K562 (cell line): ENCODE measurements around the gene FTSJ1. TPM values are rescaled to one million over a fixed set of nuclear protein-coding genes. Genes with fewer than 3 reads are reported as not detected.

ENCODE experiments used
- ELF4 ChIP-seq: fragments of 450-650 bp; formaldehyde crosslinking; IDR thresholded peaks from 2 replicates; pipeline ENCODE4 v1.4.0; 2022; ENCODE audit warnings: missing genetic modification characterization
- ETS1 ChIP-seq: conservative IDR thresholded peaks from 2 replicates; pipeline ENCODE4 v1.6.1; 2011; ENCODE audit warnings: low read depth, mild to moderate bottlenecking, low read length; ENCODE audit not compliant: control insufficient read depth
- HDAC8 ChIP-seq: fragments of 450-650 bp; IDR thresholded peaks from 2 replicates; pipeline ENCODE4 v1.6.1; 2016; ENCODE audit warnings: mild to moderate bottlenecking, missing genetic modification characterization, moderate library complexity, missing compliant biosample characterization
- HNRNPL ChIP-seq: fragments of 200-400 bp; formaldehyde crosslinking; IDR thresholded peaks from 2 replicates; pipeline ENCODE4 v1.6.1; 2017; ENCODE audit warnings: low read depth, mild to moderate bottlenecking, low read length
- MTA3 ChIP-seq: fragments of 450-650 bp; formaldehyde crosslinking; IDR thresholded peaks from 2 replicates; pipeline ENCODE4 v1.6.1; 2017; ENCODE audit warnings: mild to moderate bottlenecking, borderline replicate concordance
- RFX1 ChIP-seq: fragments of 450-650 bp; IDR thresholded peaks from 2 replicates; pipeline ENCODE4 v1.6.1; 2016; ENCODE audit warnings: mild to moderate bottlenecking, moderate library complexity
- SMARCB1 ChIP-seq: IDR thresholded peaks from 2 replicates; pipeline ENCODE4 v1.6.1; 2011; ENCODE audit warnings: improper control_type of control experiment, low read depth; ENCODE audit not compliant: insufficient read length
- SRSF1 ChIP-seq: fragments of 200-400 bp; formaldehyde crosslinking; IDR thresholded peaks from 2 replicates; pipeline ENCODE4 v1.6.1; 2017; ENCODE audit warnings: mild to moderate bottlenecking, low read depth, low read length, moderate library complexity
- STAT5B ChIP-seq: fragments of 250-450 bp; sonication (Bioruptor Pico); IDR thresholded peaks from 2 replicates; pipeline ENCODE4 v1.8.0; 2021; ENCODE audit warnings: mild to moderate bottlenecking, inconsistent platforms
- THRAP3 ChIP-seq: fragments of 450-650 bp; IDR thresholded peaks from 2 replicates; pipeline ENCODE4 v1.6.1; 2016; ENCODE audit warnings: mild to moderate bottlenecking, inconsistent platforms, borderline replicate concordance
- ZBTB1 ChIP-seq: sonication (generic); formaldehyde crosslinking; IDR thresholded peaks from 2 replicates; pipeline ENCODE4 v1.8.1; 2023; ENCODE audit warnings: missing genetic modification reagents, low read depth, mild to moderate bottlenecking, borderline replicate concordance
- ZNF175 ChIP-seq: fragments of 200-800 bp; sonication (Bioruptor generic); IDR thresholded peaks from 2 replicates; pipeline ENCODE4 v1.6.1; 2016; ENCODE audit warnings: low read depth, mild to moderate bottlenecking, missing genetic modification characterization, missing compliant biosample characterization
- ZNF212 ChIP-seq: fragments of 450-650 bp; formaldehyde crosslinking; IDR thresholded peaks from 2 replicates; pipeline ENCODE4 v1.4.0; 2020; ENCODE audit warnings: mild to moderate bottlenecking
- ZNF324 ChIP-seq: fragments of 250-450 bp; sonication (Bioruptor Pico); IDR thresholded peaks from 2 replicates; pipeline ENCODE4 v1.4.0; 2020; ENCODE audit warnings: mild to moderate bottlenecking
- ZNF584 ChIP-seq: fragments of 200-800 bp; sonication (Bioruptor generic); IDR thresholded peaks from 2 replicates; pipeline ENCODE4 v1.6.1; 2016; ENCODE audit warnings: low read depth, mild to moderate bottlenecking, missing genetic modification characterization, missing compliant biosample characterization
- ZSCAN32 ChIP-seq: fragments of 450-650 bp; formaldehyde crosslinking; IDR thresholded peaks from 2 replicates; pipeline ENCODE4 v1.4.0; 2020; ENCODE audit warnings: mild to moderate bottlenecking, moderate library complexity
- polyA plus RNA-seq, 8 experiments: library from polyadenylated mRNA; depleted of rRNA in 4 of 8; stranded (reverse) in 5 of 8; unstranded in 3 of 8; fragments of >200 nt; fragmentation: Nextera tagmentation in 2 of 8; fragmentation: Illumina TruSeq in 1 of 8; extraction: Ambion mirVana in 2 of 8; extraction: Trizol in 1 of 8; gene quantifications; 2 replicates each; pipeline versions ENCODE4 v1.2.1 to v1.2.3, GENCODE V29; 2011 to 2014; ENCODE audit warnings: inconsistent platforms in 1 of 8, missing spikeins in 1 of 8
- total RNA-seq, 7 experiments: library from RNA; depleted of rRNA in 6 of 7; stranded (reverse); fragments of >200 nt in 6 of 7; fragmentation: Illumina TruSeq in 2 of 7; extraction: Trizol in 2 of 7; gene quantifications; 2 replicates each; pipeline versions ENCODE4 v1.2.1 to v1.2.3, GENCODE V29; 2011 to 2021; ENCODE audit warnings: low replicate concordance in 1 of 7
- TF ChIP-seq, protein P1 (sequence below): fragments of 250-450 bp; sonication (Bioruptor Pico); IDR thresholded peaks from 2 replicates; pipeline ENCODE4 v1.5.1; 2021; ENCODE audit warnings: mild to moderate bottlenecking
- TF ChIP-seq, protein P2 (sequence below), 2 experiments: IDR thresholded peaks in 1 of 2; conservative IDR thresholded peaks in 1 of 2; 2 replicates each; pipeline ENCODE4 v1.6.1; 2016; ENCODE audit warnings: low read depth in 2 of 2, mild to moderate bottlenecking in 1 of 2, missing compliant biosample characterization in 1 of 2, missing genetic modification characterization in 1 of 2, moderate library complexity in 1 of 2
- TF ChIP-seq, protein P3 (sequence below): sonication (generic); formaldehyde crosslinking; IDR thresholded peaks from 2 replicates; pipeline ENCODE4 v1.8.0; 2022; ENCODE audit warnings: mild to moderate bottlenecking, missing genetic modification reagents
- TF ChIP-seq, protein P4 (sequence below): fragments of 250-450 bp; sonication (Bioruptor Pico); IDR thresholded peaks from 2 replicates; pipeline ENCODE4 v1.8.0; 2022; ENCODE audit warnings: moderate library complexity, mild to moderate bottlenecking, inconsistent platforms

Gene FTSJ1
- total and polyA plus RNA-seq, 9 of the 15 experiments (the other 6 are each of a cell fraction or from before 2014, with no cell fraction given), result 12.2 to 95.6 (median 71.6) TPM

DNA sequence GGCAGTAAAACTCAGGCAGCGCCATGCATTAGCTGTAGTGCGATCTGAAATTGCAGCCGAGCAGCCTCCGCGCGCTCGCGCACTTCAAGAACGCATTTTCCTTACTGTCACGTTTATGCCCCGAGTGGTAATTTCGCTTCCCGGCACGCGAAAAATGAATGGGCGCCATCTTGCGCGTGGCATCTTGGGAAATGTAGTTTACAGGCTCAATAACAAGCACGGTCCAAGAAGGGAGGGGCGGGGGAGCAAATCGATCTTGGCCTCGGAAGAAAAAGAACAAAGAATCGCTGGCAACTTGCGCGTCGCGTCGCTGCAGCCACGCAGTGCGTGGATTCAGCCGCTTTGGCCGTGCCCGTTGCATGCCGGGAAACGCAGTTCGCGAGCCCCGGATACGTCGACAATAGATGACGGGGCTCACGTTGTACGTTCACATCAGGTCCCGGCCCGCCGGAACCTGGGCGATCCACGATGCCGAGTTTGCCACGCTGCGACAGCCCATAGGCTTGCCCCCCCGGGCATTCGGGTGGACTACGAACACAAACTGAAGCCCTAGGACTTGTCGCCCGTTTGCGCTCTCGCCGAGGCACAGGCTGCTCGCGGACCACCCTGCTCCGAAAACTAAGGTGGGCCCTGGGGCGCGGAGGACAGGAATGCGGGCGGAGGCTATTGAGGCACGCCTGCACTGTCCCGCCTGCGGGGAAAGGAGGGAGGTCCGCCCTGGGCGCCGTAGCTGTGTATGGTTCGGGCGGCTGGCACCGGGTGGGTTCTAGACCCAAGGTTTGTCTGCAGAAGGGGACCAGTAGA, at the start of gene FTSJ1 (continued):
- TF ChIP-seq ZNF212 (CRISPR knock-in tag) (no peak), SRSF1 (no peak), ZNF324 (CRISPR knock-in tag) (no peak), STAT5B (CRISPR knock-in tag) (no peak), ZNF584 (no peak), ETS1 (peak; percentile 86; the same call in 1 of the 2 replicates), RFX1 (no peak), THRAP3 (no peak), MTA3 (peak; percentile 49; the same call in 1 of the 2 replicates), HDAC8 (tag) (0 out of 2 replicates have a peak, but pooled peaks have one; percentile 60), ZBTB1 (no peak), SMARCB1 (no peak), ZNF175 (CRISPR knock-in tag) (no peak), ELF4 (CRISPR knock-in tag) (no peak), ZSCAN32 (CRISPR knock-in tag) (no peak), HNRNPL (no peak)
- TF ChIP-seq, protein P1, sequence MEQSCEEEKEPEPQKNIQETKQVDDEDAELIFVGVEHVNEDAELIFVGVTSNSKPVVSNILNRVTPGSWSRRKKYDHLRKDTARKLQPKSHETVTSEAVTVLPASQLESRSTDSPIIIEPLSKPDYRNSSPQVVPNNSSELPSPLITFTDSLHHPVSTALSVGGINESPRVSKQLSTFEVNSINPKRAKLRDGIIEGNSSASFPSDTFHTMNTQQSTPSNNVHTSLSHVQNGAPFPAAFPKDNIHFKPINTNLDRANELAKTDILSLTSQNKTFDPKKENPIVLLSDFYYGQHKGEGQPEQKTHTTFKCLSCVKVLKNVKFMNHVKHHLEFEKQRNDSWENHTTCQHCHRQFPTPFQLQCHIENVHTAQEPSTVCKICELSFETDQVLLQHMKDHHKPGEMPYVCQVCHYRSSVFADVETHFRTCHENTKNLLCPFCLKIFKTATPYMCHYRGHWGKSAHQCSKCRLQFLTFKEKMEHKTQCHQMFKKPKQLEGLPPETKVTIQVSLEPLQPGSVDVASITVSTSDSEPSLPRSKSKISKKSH (CRISPR knock-in tag), result no peak
- TF ChIP-seq, protein P2, sequence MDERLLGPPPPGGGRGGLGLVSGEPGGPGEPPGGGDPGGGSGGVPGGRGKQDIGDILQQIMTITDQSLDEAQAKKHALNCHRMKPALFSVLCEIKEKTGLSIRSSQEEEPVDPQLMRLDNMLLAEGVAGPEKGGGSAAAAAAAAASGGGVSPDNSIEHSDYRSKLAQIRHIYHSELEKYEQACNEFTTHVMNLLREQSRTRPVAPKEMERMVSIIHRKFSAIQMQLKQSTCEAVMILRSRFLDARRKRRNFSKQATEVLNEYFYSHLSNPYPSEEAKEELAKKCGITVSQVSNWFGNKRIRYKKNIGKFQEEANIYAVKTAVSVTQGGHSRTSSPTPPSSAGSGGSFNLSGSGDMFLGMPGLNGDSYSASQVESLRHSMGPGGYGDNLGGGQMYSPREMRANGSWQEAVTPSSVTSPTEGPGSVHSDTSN (CRISPR knock-in tag; IDR thresholded peaks at IDR 0.05; ENCODE audit: low read depth), result no peak
- TF ChIP-seq, protein P2 (tag; conservative IDR thresholded peaks at IDR 0.05; ENCODE audit: low read depth), result no peak
- TF ChIP-seq, protein P3, sequence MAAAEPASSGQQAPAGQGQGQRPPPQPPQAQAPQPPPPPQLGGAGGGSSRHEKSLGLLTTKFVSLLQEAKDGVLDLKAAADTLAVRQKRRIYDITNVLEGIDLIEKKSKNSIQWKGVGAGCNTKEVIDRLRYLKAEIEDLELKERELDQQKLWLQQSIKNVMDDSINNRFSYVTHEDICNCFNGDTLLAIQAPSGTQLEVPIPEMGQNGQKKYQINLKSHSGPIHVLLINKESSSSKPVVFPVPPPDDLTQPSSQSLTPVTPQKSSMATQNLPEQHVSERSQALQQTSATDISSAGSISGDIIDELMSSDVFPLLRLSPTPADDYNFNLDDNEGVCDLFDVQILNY (CRISPR knock-in tag), result no peak
- TF ChIP-seq, protein P4, sequence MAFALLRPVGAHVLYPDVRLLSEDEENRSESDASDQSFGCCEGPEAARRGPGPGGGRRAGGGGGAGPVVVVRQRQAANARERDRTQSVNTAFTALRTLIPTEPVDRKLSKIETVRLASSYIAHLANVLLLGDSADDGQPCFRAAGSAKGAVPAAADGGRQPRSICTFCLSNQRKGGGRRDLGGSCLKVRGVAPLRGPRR (CRISPR knock-in tag), result no peak
